K562 (cell line): ENCODE data around the gene COQ4. TPM values are rescaled to one million over a fixed set of nuclear protein-coding genes. Genes with fewer than 3 reads are reported as not detected.

Experiments
- ARID2 ChIP-seq: fragments of 450-650 bp; IDR thresholded peaks from 2 replicates; pipeline ENCODE4 v1.6.1; 2017; ENCODE audit warnings: antibody characterized with exemption, mild to moderate bottlenecking
- BACH1 ChIP-seq: fragments of 200-800 bp; sonication (Bioruptor generic); IDR thresholded peaks from 2 replicates; pipeline ENCODE4 v1.6.1; 2016; ENCODE audit warnings: missing genetic modification characterization, missing compliant biosample characterization
- E4F1 ChIP-seq: fragments of 250-450 bp; sonication (Bioruptor Pico); IDR thresholded peaks from 2 replicates; pipeline ENCODE4 v1.5.0; 2021; ENCODE audit warnings: mild to moderate bottlenecking, borderline replicate concordance
- ESRRB ChIP-seq: fragments of 250-450 bp; sonication (Bioruptor Pico); IDR thresholded peaks from 2 replicates; pipeline ENCODE4 v1.5.0; 2020; ENCODE audit warnings: mild to moderate bottlenecking, moderate library complexity, borderline replicate concordance
- EZH2 ChIP-seq: IDR thresholded peaks from 2 replicates; pipeline ENCODE4 v1.6.1; 2012; ENCODE audit warnings: low read depth, mild to moderate bottlenecking, inconsistent platforms, low read length, borderline replicate concordance
- FOXA3 ChIP-seq, 2 experiments: fragments of 450-650 bp in 1 of 2; sonication (generic) in 1 of 2; formaldehyde crosslinking; IDR thresholded peaks in 1 of 2; conservative IDR thresholded peaks in 1 of 2; 2 replicates each; pipeline versions ENCODE4 v1.4.0 to v1.8.0; 2020 to 2022; ENCODE audit warnings: mild to moderate bottlenecking in 2 of 2, missing genetic modification reagents in 1 of 2
- HDAC2 ChIP-seq: fragments of 450-650 bp; IDR thresholded peaks from 2 replicates; pipeline ENCODE4 v1.6.1; 2016; ENCODE audit warnings: mild to moderate bottlenecking
- HMG20B ChIP-seq: fragments of 250-450 bp; sonication (Bioruptor Pico); IDR thresholded peaks from 2 replicates; pipeline ENCODE4 v1.5.0; 2021; ENCODE audit warnings: mild to moderate bottlenecking
- IFI16 ChIP-seq: fragments of 250-450 bp; sonication (Bioruptor Pico); IDR thresholded peaks from 2 replicates; pipeline ENCODE4 v2.1.2; 2022; ENCODE audit warnings: mild to moderate bottlenecking, inconsistent platforms
- KDM1A ChIP-seq, 2 experiments: fragments of 450-650 bp; IDR thresholded peaks; 2 replicates each; pipeline ENCODE4 v1.6.1; 2016; ENCODE audit warnings: mild to moderate bottlenecking in 2 of 2
- MAFK ChIP-seq: IDR thresholded peaks from 2 replicates; pipeline ENCODE4 v1.6.1; 2011; ENCODE audit warnings: low read length, improper control_type of control experiment
- MCM5 ChIP-seq: fragments of 450-650 bp; IDR thresholded peaks from 2 replicates; pipeline ENCODE4 v1.6.1; 2016; ENCODE audit warnings: low read depth
- PTBP1 ChIP-seq: fragments of 200-400 bp; formaldehyde crosslinking; IDR thresholded peaks from 2 replicates; pipeline ENCODE4 v1.6.1; 2017; ENCODE audit warnings: low read depth, low read length
- SMAD1 ChIP-seq: fragments of 150-350 bp; IDR thresholded peaks from 2 replicates; pipeline ENCODE4 v1.6.1; 2014; ENCODE audit warnings: low read length, low read depth; ENCODE audit not compliant: partially characterized antibody
- SMARCA4 ChIP-seq: fragments of 450-650 bp; IDR thresholded peaks from 2 replicates; pipeline ENCODE4 v1.6.1; 2016
- SREBF1 ChIP-seq: fragments of 150-350 bp; IDR thresholded peaks from 2 replicates; pipeline ENCODE4 v1.6.1; 2014; ENCODE audit warnings: antibody characterized with exemption, low read depth, low read length, borderline replicate concordance
- SRSF7 ChIP-seq: fragments of 200-400 bp; formaldehyde crosslinking; optimal IDR thresholded peaks from 2 replicates; pipeline ENCODE3; 2017; ENCODE audit warnings: mild to moderate bottlenecking, low read depth, low read length
- TBL1XR1 ChIP-seq, 2 experiments: IDR thresholded peaks; 2 replicates each; pipeline ENCODE4 v1.6.1; 2012; ENCODE audit warnings: improper control_type of control experiment in 2 of 2, low read length in 2 of 2, mild to moderate bottlenecking in 1 of 2
- ZFP36 ChIP-seq: fragments of 150-350 bp; IDR thresholded peaks from 2 replicates; pipeline ENCODE4 v1.6.1; 2018; ENCODE audit warnings: low read length, low read depth; ENCODE audit not compliant: partially characterized antibody
- ZNF24 ChIP-seq: fragments of 450-650 bp; IDR thresholded peaks from 2 replicates; pipeline ENCODE4 v1.6.1; 2016
- ZNF274 ChIP-seq: IDR thresholded peaks from 2 replicates; pipeline ENCODE4 v1.6.1; 2011; ENCODE audit warnings: low read depth, mild to moderate bottlenecking, low read length, moderate library complexity, borderline replicate concordance
- ZNF717 ChIP-seq: fragments of 250-450 bp; sonication (Bioruptor Pico); IDR thresholded peaks from 2 replicates; pipeline ENCODE4 v1.5.0; 2021
- polyA plus RNA-seq, 8 experiments: library from polyadenylated mRNA; depleted of rRNA in 4 of 8; stranded (reverse) in 5 of 8; unstranded in 3 of 8; fragments of >200 nt; fragmentation: Nextera tagmentation in 2 of 8; fragmentation: Illumina TruSeq in 1 of 8; extraction: Ambion mirVana in 2 of 8; extraction: Trizol in 1 of 8; gene quantifications; 2 replicates each; pipeline versions ENCODE4 v1.2.1 to v1.2.3, GENCODE V29; 2011 to 2014; ENCODE audit warnings: inconsistent platforms in 1 of 8, missing spikeins in 1 of 8
- total RNA-seq, 7 experiments: library from RNA; depleted of rRNA in 6 of 7; stranded (reverse); fragments of >200 nt in 6 of 7; fragmentation: Illumina TruSeq in 2 of 7; extraction: Trizol in 2 of 7; gene quantifications; 2 replicates each; pipeline versions ENCODE4 v1.2.1 to v1.2.3, GENCODE V29; 2011 to 2021; ENCODE audit warnings: low replicate concordance in 1 of 7
- TF ChIP-seq, protein P1 (sequence below): sonication (generic); formaldehyde crosslinking; IDR thresholded peaks from 2 replicates; pipeline ENCODE4 v1.8.1; 2023; ENCODE audit warnings: mild to moderate bottlenecking, missing genetic modification reagents
- TF ChIP-seq, protein P2 (sequence below): fragments of 250-450 bp; sonication (Bioruptor Pico); IDR thresholded peaks from 2 replicates; pipeline ENCODE4 v1.8.0; 2021; ENCODE audit warnings: moderate library complexity, mild to moderate bottlenecking, inconsistent platforms

The COQ4 gene
- total and polyA plus RNA-seq, 9 of the 15 experiments (the other 6 are each of a cell fraction or from before 2014, with no cell fraction given): 9.1 to 135 (median 67.2) TPM

- TF ChIP-seq HMG20B (no peak), FOXA3 (CRISPR knock-in tag; conservative IDR thresholded peaks at IDR 0.05 in 1 of 2, IDR thresholded peaks at IDR 0.05 in 1 of 2) (peak; percentile 9 to 56; a peak in 2 of 4 replicates), EZH2 (no peak), E4F1 (CRISPR knock-in tag) (no peak; the same call in 1 of the 2 replicates), TBL1XR1 (IDR thresholded peaks at IDR 0.05; ENCODE audit: low read length in 2 of 2) (peak in 1 of 2 experiments; percentile 90; a peak in 2 of 4 replicates), MAFK (0 out of 2 replicates have a peak, but pooled peaks have one; percentile 11), ESRRB (CRISPR knock-in tag) (no peak), PTBP1 (peak; percentile 34; the same call in 1 of the 2 replicates), ARID2 (no peak), SREBF1 (0 out of 2 replicates have a peak, but pooled peaks have one; percentile 25), HDAC2 (peak; percentile 95), SMAD1 (peak; percentile 39), SMARCA4 (no peak), ZNF274 (no peak), SRSF7 (no peak), BACH1 (tag) (no peak), ZNF717 (CRISPR knock-in tag) (no peak), MCM5 (no peak), ZNF24 (peak; percentile 71), IFI16 (peak; percentile 64; the same call in 1 of the 2 replicates), KDM1A (IDR thresholded peaks at IDR 0.05) (no peak), ZFP36 (peak; percentile 54)
- TF ChIP-seq, protein P1, sequence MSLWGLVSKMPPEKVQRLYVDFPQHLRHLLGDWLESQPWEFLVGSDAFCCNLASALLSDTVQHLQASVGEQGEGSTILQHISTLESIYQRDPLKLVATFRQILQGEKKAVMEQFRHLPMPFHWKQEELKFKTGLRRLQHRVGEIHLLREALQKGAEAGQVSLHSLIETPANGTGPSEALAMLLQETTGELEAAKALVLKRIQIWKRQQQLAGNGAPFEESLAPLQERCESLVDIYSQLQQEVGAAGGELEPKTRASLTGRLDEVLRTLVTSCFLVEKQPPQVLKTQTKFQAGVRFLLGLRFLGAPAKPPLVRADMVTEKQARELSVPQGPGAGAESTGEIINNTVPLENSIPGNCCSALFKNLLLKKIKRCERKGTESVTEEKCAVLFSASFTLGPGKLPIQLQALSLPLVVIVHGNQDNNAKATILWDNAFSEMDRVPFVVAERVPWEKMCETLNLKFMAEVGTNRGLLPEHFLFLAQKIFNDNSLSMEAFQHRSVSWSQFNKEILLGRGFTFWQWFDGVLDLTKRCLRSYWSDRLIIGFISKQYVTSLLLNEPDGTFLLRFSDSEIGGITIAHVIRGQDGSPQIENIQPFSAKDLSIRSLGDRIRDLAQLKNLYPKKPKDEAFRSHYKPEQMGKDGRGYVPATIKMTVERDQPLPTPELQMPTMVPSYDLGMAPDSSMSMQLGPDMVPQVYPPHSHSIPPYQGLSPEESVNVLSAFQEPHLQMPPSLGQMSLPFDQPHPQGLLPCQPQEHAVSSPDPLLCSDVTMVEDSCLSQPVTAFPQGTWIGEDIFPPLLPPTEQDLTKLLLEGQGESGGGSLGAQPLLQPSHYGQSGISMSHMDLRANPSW (CRISPR knock-in tag): peak; percentile 93
- TF ChIP-seq, protein P2, sequence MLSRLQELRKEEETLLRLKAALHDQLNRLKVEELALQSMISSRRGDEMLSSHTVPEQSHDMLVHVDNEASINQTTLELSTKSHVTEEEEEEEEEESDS (CRISPR knock-in tag): no peak
Observed at GRCh38 chr9:128339761-128340690, 17.4 kb downstream of the COQ4 start, which contains the start of gene SLC27A4 (continued).
